Rectal smooth muscle tissue (tissue), 1 donor: ENCODE measurements around the gene GRWD1.
"Not testable (repeated sequence)": the region's sequence is repeated elsewhere in the genome, so short reads cannot be mapped to it uniquely, and the experiment has no call there.

Experiments used
- H3K27ac ChIP-seq: one replicate; pipeline ENCODE4 v1.7.0; 2013; ENCODE audit warnings: low read depth, low read length, inconsistent platforms
- H3K27me3 ChIP-seq: one replicate; pipeline ENCODE4 v1.7.0; 2013; ENCODE audit warnings: low read length; ENCODE audit not compliant: control insufficient read depth, insufficient read depth
- H3K36me3 ChIP-seq: one replicate; pipeline ENCODE4 v1.7.0; 2013; ENCODE audit warnings: low read length; ENCODE audit not compliant: control insufficient read depth, insufficient read depth
- H3K4me1 ChIP-seq: one replicate; pipeline ENCODE4 v1.7.0; 2013; ENCODE audit warnings: low read length; ENCODE audit not compliant: control insufficient read depth, insufficient read depth
- H3K4me3 ChIP-seq: one replicate; pipeline ENCODE4 v1.7.0; 2013; ENCODE audit warnings: low read length
- H3K9ac ChIP-seq: one replicate; pipeline ENCODE4 v1.7.0; 2013; ENCODE audit warnings: low read length

GRWD1 gene

GRCh38 chr19:48480183-48480557 is 34.4 kb downstream of the GRWD1 start:
- peaks cover 21% of the 10 kb centered on the region for H3K36me3 ChIP-seq

GRCh38 chr19:48480558-48481500 is 35.0 kb downstream of the GRWD1 start:
- Histone ChIP-seq H3K9ac (peak overlapping the region; percentile 45), H3K4me3 (peak overlapping the region; percentile 78), H3K36me3 (peaks cover 15% of the 10 kb centered on the region), H3K27me3 (no peaks in the 10 kb centered on the region), H3K27ac (peak overlapping the region; percentile 91), H3K4me1 (peaks cover 4% of the 10 kb centered on the region)

More at GRCh38 chr19:48480183-48480557, 34.4 kb downstream of the GRWD1 start:
- no peaks in the 10 kb centered on the region for H3K27me3 ChIP-seq
- H3K4me1 ChIP-seq = peaks cover 4% of the 10 kb centered on the region
- peak overlapping the region; percentile 45 for H3K9ac ChIP-seq
- H3K27ac ChIP-seq = peak overlapping the region; percentile 91
- peak overlapping the region; percentile 78 for H3K4me3 ChIP-seq

- Histone ChIP-seq H3K36me3 (peaks cover 7% of the 10 kb centered on the region), H3K4me1 (peaks cover 4% of the 10 kb centered on the region), H3K9ac (no peak overlapping the region), H3K4me3 (no peak overlapping the region), H3K27me3 (no peaks in the 10 kb centered on the region), H3K27ac (no peak overlapping the region)
These were observed 36.3 kb downstream of the GRWD1 start for GRCh38 chr19:48481846-48482639.

GRCh38 chr19:48483301-48483700 is 37.5 kb downstream of the GRWD1 start:
- H3K4me1 ChIP-seq = peaks cover 4% of the 10 kb centered on the region
- no peaks in the 10 kb centered on the region for H3K27me3 ChIP-seq
- no peak overlapping the region for H3K4me3 ChIP-seq
- no peak overlapping the region for H3K9ac ChIP-seq
- no peak overlapping the region for H3K27ac ChIP-seq
- peaks cover 1% of the 10 kb centered on the region for H3K36me3 ChIP-seq

DNA sequence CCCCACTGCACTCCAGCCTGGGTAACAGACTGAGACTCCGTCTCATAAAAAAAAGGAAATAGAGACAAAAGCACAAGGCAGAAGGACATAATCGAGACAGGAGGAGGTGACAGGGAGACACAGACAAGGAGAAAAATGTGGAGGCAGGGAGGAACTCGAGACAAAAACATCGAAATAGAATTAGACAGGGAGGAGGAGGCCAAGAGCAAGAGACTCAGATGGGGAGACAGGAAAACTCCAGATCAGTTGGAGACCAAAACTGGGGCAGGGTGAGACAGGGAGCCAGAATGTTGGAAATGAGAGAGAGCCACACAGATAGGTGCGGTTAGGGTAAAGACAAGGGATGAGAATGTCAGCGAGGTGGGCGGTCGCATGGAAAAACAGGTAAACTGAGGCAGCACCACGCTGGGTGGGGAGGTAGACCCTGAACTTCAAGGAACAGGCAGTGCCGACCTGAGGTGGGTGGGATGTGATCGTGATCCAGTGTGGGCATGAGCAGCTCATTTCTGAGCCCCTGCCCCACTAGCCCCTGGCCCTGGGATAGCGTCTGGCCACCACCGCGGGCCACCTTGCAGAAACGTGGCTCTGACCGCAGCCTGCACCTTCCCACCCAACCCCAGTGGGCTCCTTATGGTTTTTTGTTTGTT is 38.6 kb downstream of the GRWD1 start:
- Histone ChIP-seq H3K27ac (no peak overlapping the region), H3K9ac (no peak overlapping the region), H3K4me1 (peaks cover 4% of the 10 kb centered on the region), H3K4me3 (no peak overlapping the region), H3K36me3 (no peaks in the 10 kb centered on the region), H3K27me3 (no peaks in the 10 kb centered on the region)

DNA sequence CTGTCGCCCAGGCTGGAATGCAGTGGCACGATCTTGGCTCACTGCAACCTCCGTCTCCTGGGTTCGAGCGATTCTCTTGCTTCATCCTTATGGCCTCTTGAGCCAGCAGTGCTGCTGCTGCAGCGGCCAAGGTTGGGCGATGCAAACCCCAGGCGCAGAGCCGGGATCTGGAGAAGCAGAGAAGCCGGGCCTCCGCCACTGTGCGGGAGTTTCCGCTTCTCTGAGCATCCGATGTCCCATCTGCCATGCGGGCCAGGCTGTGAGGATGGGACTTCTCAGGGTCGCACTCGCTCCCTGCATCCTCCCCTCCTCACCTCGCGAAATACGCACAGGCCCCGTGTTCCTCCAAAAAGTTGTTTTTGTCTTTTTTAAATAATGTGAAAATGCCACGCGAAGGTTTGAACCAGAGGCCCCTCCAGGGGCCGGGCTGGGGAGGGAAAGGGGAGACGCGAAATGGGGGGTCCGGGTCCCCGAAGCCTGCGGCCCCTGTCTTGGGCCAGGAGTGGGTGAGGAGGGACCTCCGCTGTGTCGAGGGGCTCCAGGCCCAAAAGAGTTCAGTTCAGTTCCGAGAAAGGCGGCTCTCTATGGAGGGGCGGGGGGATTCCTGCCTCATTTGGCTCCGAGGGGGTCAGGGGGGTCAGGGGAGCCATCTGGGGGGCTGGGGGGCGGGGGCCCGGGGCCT is 39.3 kb downstream of the GRWD1 start:
- no peak overlapping the region for H3K4me3 ChIP-seq
- no peaks in the 10 kb centered on the region for H3K36me3 ChIP-seq
- H3K27ac ChIP-seq = no peak overlapping the region
- no peaks in the 10 kb centered on the region for H3K27me3 ChIP-seq
- H3K4me1 ChIP-seq = peaks cover 4% of the 10 kb centered on the region
- no peak overlapping the region for H3K9ac ChIP-seq

DNA sequence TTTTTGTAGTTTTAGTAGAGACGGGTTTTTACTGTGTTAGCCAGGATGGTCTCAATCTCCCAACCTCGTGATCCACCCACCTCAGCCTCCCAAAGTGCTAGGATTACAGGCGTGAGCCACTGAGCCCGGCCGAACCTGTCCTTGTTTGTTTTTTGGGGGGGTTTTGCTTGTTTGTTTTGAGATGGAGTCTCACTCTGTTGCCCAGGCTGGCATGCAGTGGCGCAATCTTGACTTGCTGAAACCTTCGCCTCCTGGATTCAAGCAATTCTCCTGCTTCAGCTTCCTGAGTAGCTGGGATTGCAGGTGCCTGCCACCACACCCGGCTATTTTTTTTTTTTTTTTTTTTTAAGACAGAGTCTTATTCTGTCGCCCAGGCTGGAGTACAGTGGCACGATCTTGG is 40.9 kb downstream of the GRWD1 start:
- H3K4me3 ChIP-seq, H3K36me3 ChIP-seq, H3K9ac ChIP-seq, H3K4me1 ChIP-seq, H3K27me3 ChIP-seq, H3K27ac ChIP-seq: not testable (repeated sequence)

- no peaks in the 10 kb centered on the region for H3K36me3 ChIP-seq
These were observed 41.8 kb downstream of the GRWD1 start for GRCh38 chr19:48487544-48487943.

DNA sequence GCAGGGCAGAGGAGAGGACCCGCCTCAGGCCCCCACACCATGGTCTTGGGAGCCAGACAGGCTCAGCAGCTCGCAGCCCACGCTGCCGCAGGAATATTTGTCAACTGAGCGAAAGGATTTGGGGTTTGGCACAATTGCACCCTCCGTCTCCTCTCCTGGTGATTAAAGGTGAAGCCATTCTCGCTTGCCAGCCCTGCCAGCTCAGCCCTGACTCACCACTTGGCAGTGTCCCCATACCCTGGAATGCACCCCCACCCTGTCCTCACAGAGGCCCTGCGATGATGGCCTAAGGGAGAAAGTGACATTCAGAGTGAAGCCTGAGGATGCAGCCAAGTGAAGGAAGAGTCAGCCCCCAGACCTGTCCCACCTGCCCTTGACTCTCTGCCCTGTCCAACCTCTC is 42.2 kb downstream of the GRWD1 start:
- no peak overlapping the region for H3K4me3 ChIP-seq
- H3K27ac ChIP-seq = no peak overlapping the region
- H3K36me3 ChIP-seq = no peaks in the 10 kb centered on the region
- no peaks in the 10 kb centered on the region for H3K4me1 ChIP-seq
- no peak overlapping the region for H3K9ac ChIP-seq
- H3K27me3 ChIP-seq = no peaks in the 10 kb centered on the region

More at GRCh38 chr19:48487544-48487943, 41.8 kb downstream of the GRWD1 start:
- Histone ChIP-seq H3K27me3 (no peaks in the 10 kb centered on the region), H3K9ac (no peak overlapping the region), H3K4me1 (no peaks in the 10 kb centered on the region), H3K4me3 (no peak overlapping the region), H3K27ac (no peak overlapping the region)

- H3K9ac ChIP-seq, H3K4me3 ChIP-seq, H3K36me3 ChIP-seq, H3K4me1 ChIP-seq, H3K27me3 ChIP-seq, H3K27ac ChIP-seq: not testable (repeated sequence)
These were observed 42.7 kb downstream of the GRWD1 start for GRCh38 chr19:48488478-48488877.

DNA sequence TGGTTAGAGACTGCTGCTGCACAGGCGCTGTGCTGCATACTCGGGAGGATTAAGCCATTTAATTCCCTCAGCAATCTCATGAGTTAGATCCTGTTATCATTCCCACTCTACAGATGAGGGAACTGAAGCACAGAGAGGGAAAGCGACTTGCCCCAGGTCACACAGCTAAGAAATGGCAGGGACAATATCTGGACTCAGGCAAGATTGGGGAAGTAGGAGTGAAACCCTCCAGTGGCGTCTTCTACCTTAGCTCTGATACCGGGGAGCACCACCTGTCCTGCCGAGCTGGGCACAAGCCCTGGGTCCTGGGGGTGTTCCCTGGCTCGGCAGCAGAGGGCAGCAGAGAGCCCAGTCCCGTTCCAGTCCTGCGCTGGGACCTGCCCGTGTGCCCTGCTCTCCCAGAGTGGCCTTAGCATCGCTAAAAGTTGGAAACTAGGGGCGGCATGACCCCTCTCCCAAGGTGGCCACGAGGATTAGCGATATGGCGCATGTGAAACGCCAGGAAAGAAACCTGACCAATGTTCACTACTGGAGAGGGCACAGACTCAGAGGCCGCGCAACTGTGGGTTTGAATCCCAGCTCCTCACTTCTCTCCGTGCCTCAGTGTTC is 43.9 kb downstream of the GRWD1 start:
- H3K9ac ChIP-seq = no peak overlapping the region
- peaks cover 6% of the 10 kb centered on the region for H3K27me3 ChIP-seq
- no peak overlapping the region for H3K4me3 ChIP-seq
- no peak overlapping the region for H3K27ac ChIP-seq
- no peaks in the 10 kb centered on the region for H3K4me1 ChIP-seq
- H3K36me3 ChIP-seq = no peaks in the 10 kb centered on the region
